Right lobe of liver (tissue), 6 donors: ENCODE results near the gene EXOC3. TPM values are rescaled to one million over a fixed set of nuclear protein-coding genes. Genes with fewer than 3 reads are reported as not detected.

ENCODE experiments used
- ATAC-seq, 4 donors: fragments of 200-7000 bp; cut with Tn5 transposase; one replicate each; pipeline ENCODE4 v1.9.1; 2020; ENCODE audit warnings: mild to moderate bottlenecking in 4 of 4, moderate library complexity in 4 of 4
- DNase-seq, 3 donors: peaks; one replicate each; pipeline ENCODE4 v3.0.0-alpha.2; 2020
- H3K27ac ChIP-seq, 3 donors: fragments of 200-600 bp; one replicate each; pipeline ENCODE4 v1.8.0; 2022
- H3K27me3 ChIP-seq, 2 donors: fragments of 200-600 bp; one replicate each; pipeline ENCODE4 v1.8.0; 2022
- H3K36me3 ChIP-seq, 4 donors: fragments of 200-600 bp; sonication (generic) in 1 of 4; one replicate each; pipeline versions ENCODE4 v1.5.1 to v1.8.0; 2017 to 2022; ENCODE audit warnings: control low read depth in 1 of 4
- H3K4me1 ChIP-seq, 4 donors: fragments of 200-600 bp; sonication (generic) in 1 of 4; one replicate each; pipeline versions ENCODE4 v1.5.1 to v1.8.0; 2017 to 2022; ENCODE audit warnings: control low read depth in 1 of 4
- H3K4me3 ChIP-seq, 3 donors: fragments of 200-600 bp; one replicate each; pipeline ENCODE4 v1.8.0; 2022
- H3K9me3 ChIP-seq, 4 donors: fragments of 200-600 bp; sonication (generic) in 1 of 4; one replicate each; pipeline versions ENCODE4 v1.5.1 to v1.8.0; 2017 to 2022; ENCODE audit warnings: control low read depth in 1 of 4
- POLR2A ChIP-seq: fragments of 450-650 bp; IDR thresholded peaks from one replicate; pipeline ENCODE4 v1.6.1; 2017; ENCODE audit warnings: antibody characterized with exemption, mild to moderate bottlenecking
- WGBS: methylation state at CpG from one replicate; pipeline ENCODE4 v1.1.6; 2018; ENCODE audit warnings: low coverage, low lambda C conversion rate; ENCODE audit not compliant: insufficient coverage; ENCODE audit errors: missing lambda C conversion rate; 5-methylcytosine and 5-hydroxymethylcytosine counted together
- intact Hi-C, 2 donors: fragments of 100-400 bp; cut with DNase I; formaldehyde crosslinking; loops; one replicate each; pipeline versions ENCODE4 v1.11.2 to v1.14.1; 2022
- total RNA-seq, 6 experiments: library from RNA; depleted of rRNA in 2 of 6; stranded (reverse); fragments of >200 nt in 2 of 6; fragmentation: NEBNext Ultra II Directional in 3 of 6; extraction: Animal tissue kit (Norgen Biotek cat#: 25700) in 3 of 6; gene quantifications; one replicate each; pipeline versions ENCODE4 v1.1.0 to v1.2.4, GENCODE V29; 2016 to 2023
- TF ChIP-seq, protein P1 (sequence below), 4 donors: fragments of 200-600 bp in 3 of 4; fragments of 450-650 bp in 1 of 4; IDR thresholded peaks; one replicate each; pipeline versions ENCODE4 v1.5.1 to v1.8.0; 2016 to 2022; ENCODE audit warnings: antibody characterized with exemption in 4 of 4, mild to moderate bottlenecking in 2 of 4
- donor health status: DM: no; HTN: yes; CAD: no.
- donor health status: DM: no; HTN: no; CAD: no.
- donor health status: DM: no; HTN: no; CAD: no.
- donor health status: DM: no; HTN: yes; CAD: no.
- donor health status: DM: no; HTN: yes; CAD: no.

The EXOC3 gene
- total RNA-seq, 6 experiments from 2014 or later = 14.6 to 24.3 (median 20.0) TPM

DNA sequence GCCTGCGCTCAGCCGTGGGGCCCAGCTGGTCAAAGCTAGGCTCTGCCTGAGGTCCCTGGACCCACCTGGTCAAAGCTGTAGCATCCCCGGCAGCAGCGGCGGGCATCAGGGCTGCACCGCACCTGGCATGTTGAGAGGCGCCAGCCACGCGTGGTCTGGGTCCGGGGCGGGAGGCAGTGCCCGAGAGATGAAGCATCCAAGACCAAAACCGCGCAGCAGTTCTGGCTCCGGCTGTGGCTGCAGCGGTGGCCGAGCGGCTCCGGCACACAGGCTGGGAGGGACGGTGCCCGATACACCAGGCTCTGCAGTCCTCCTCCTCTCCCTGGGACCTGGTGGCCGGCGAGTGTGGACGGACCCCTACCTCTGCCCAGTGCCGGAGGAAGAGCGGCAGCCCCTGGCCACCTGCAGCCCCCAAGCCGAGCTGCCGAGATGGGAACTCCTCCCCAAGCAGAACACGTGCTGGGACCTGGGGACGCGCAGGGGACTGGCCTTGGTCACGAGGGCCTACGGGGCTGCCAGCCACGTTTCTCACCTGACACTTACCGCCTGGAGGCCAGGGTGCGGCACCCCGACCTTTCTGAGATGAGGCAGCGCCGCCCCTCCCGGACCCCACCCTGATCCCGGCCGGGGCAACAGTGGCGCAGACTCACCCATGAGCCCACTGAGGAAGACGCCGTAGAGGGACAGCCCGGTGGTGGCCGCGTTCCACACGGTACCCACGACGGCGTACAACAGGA is 48.3 kb downstream of the EXOC3 start:
- DNase-seq (no peak), ATAC-seq (no peak)
- no peaks in the 10 kb centered on the region for H3K4me1 ChIP-seq
- 83% methylated on average over 13 of the region's 52 CpGs for WGBS
- H3K27me3 ChIP-seq = no peaks in the 10 kb centered on the region
- intact Hi-C loops = no loop called here
- no peaks in the 10 kb centered on the region for H3K9me3 ChIP-seq
- H3K27ac ChIP-seq = no peak overlapping the region
- no peaks in the 10 kb centered on the region for H3K36me3 ChIP-seq
- H3K4me3 ChIP-seq = no peak overlapping the region
- no peak for TF ChIP-seq POLR2A
- TF ChIP-seq, protein P1, sequence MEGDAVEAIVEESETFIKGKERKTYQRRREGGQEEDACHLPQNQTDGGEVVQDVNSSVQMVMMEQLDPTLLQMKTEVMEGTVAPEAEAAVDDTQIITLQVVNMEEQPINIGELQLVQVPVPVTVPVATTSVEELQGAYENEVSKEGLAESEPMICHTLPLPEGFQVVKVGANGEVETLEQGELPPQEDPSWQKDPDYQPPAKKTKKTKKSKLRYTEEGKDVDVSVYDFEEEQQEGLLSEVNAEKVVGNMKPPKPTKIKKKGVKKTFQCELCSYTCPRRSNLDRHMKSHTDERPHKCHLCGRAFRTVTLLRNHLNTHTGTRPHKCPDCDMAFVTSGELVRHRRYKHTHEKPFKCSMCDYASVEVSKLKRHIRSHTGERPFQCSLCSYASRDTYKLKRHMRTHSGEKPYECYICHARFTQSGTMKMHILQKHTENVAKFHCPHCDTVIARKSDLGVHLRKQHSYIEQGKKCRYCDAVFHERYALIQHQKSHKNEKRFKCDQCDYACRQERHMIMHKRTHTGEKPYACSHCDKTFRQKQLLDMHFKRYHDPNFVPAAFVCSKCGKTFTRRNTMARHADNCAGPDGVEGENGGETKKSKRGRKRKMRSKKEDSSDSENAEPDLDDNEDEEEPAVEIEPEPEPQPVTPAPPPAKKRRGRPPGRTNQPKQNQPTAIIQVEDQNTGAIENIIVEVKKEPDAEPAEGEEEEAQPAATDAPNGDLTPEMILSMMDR (IDR thresholded peaks at IDR 0.05) = no peak

DNA sequence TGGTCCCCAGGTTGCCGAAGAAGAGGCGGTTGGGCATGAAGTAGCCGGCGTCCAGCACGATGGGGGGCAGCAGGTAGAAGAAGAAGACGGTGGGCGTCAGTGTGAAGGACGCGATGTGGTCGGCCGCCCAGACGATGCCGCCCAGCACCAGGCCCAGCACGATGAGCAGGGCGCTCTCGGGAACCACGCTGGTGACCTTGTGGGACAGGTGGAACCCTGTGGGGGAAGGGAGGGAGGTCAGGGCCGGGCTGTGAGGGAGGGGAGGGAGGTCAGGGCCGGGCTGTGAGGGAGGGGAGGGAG is 48.8 kb downstream of the EXOC3 start:
- ATAC-seq = no peak
- intact Hi-C loops = no loop called here
- no peaks in the 10 kb centered on the region for H3K4me1 ChIP-seq
- no peak overlapping the region for H3K4me3 ChIP-seq
- no peaks in the 10 kb centered on the region for H3K9me3 ChIP-seq
- 78% methylated on average over 13 of the region's 19 CpGs for WGBS
- no peak for TF ChIP-seq POLR2A
- TF ChIP-seq, protein P1 (IDR thresholded peaks at IDR 0.05) = no peak
- no peak overlapping the region for H3K27ac ChIP-seq
- H3K36me3 ChIP-seq = no peaks in the 10 kb centered on the region
- H3K27me3 ChIP-seq = no peaks in the 10 kb centered on the region
- DNase-seq = no peak

DNA sequence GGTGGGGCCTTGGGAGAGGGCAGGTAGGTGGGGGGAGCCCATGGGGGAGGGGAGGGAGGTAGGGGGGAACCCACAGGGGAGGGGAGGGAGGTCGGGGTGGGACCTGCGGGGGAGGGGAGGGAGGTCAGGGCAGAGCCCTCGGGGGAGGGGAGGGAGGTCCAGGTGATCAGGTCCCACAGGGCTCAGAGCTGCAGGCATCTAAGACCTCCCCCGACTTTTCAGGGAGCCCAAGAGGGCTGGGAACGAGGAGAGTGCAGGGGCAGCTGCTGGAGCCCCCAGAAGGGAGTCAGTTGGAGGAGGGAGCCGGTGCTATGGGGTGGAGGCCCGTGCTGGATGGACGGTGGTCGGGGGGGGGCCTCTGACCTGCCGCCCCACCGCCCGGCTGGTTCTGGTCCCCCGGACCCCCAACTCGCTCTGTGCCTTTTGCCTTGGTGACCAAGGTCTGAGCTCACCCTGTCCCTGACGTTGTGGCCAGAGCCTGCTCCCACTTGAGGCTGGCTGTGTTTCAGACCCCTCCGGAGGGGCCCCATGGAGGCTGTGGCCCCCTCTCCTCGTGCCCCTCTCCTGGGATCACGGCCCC is 49.4 kb downstream of the EXOC3 start:
- H3K36me3 ChIP-seq = no peaks in the 10 kb centered on the region

DNA sequence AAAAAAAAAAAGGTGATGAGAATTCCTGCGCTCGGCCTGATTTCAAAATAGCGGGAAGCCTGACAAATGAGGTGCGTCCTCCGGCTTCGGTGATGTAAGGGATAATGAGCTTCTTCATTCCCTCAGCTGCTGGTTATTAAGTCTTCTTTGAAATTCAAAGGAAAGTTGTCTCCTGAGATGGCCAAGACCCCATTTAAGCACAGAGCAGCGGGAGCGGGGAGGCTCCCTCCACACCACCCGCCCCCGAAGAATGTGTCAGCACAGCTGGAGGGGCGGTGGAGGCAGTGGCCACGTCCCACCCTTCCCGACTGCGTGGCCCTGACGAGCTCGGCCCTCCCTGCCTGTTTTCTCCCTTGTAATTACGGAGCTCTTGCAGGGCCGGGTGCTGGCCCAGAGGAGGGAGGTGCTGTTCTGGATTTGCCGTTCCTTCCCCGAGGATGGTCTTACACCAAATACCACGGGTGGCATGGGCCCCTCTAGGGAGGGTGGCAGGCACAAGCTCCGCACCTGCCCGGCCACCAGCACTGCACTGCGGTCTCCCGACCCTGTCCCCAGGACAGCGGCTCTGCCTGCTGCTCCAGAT is 50.2 kb downstream of the EXOC3 start:
- no peaks in the 10 kb centered on the region for H3K27me3 ChIP-seq
- DNase-seq = no peak
- TF ChIP-seq, protein P1 (IDR thresholded peaks at IDR 0.05) = no peak
- no peak for TF ChIP-seq POLR2A

More for the DNA sequence above, 49.4 kb downstream of the EXOC3 start:
- ATAC-seq = no peak
- Histone ChIP-seq H3K27ac (no peak overlapping the region), H3K4me3 (no peak overlapping the region), H3K27me3 (no peaks in the 10 kb centered on the region), H3K4me1 (no peaks in the 10 kb centered on the region), H3K9me3 (no peaks in the 10 kb centered on the region)
- intact Hi-C loops = no loop called here
- TF ChIP-seq, protein P1 (IDR thresholded peaks at IDR 0.05) = no peak
- no peak for TF ChIP-seq POLR2A
- 20% methylated on average over 1 of the region's 18 CpGs for WGBS
- no peak for DNase-seq

More for the DNA sequence above, 50.2 kb downstream of the EXOC3 start:
- H3K27ac ChIP-seq = no peak overlapping the region
- 47% methylated on average over 14 of the region's 26 CpGs for WGBS
- H3K9me3 ChIP-seq = no peaks in the 10 kb centered on the region
- H3K4me3 ChIP-seq = no peak overlapping the region
- intact Hi-C loops = no loop called here
- H3K4me1 ChIP-seq = no peaks in the 10 kb centered on the region
- H3K36me3 ChIP-seq = no peaks in the 10 kb centered on the region
- no peak for ATAC-seq
